HG03457 (cell line): ENCODE measurements around the gene FKBP3.
A peak's percentile ranks its signal among the peaks of the same experiment; 100 is the strongest.
"Not testable (repeated sequence)": the region's sequence is repeated elsewhere in the genome, so short reads cannot be mapped to it uniquely, and the experiment has no call there.

Source experiments
- ATAC-seq: cut with Tn5 transposase; IDR thresholded peaks from one replicate; pipeline ENCODE4 v1.9.1; 2021; ENCODE audit warnings: moderate number of reproducible peaks; ENCODE audit not compliant: unreplicated experiment

Gene FKBP3

GRCh38 chr14:45134051-45134958, at the start of gene FKBP3:
FKBP3 (minus strand) TSS chr14:45134481; CDS start chr14:45134456, 25 bp downstream.
- peak; percentile 86 for ATAC-seq

GRCh38 chr14:45181806-45182205, 47.5 kb upstream of the FKBP3 start:
- no peak for ATAC-seq

- ATAC-seq, result no peak
These were observed 47.0 kb upstream of the FKBP3 start for GRCh38 chr14:45181329-45181728.

- no peak for ATAC-seq
These were observed 42.8 kb upstream of the FKBP3 start for GRCh38 chr14:45177076-45177475.

- ATAC-seq, result no peak
These were observed 35.6 kb upstream of the FKBP3 start for GRCh38 chr14:45169906-45170305.

GRCh38 chr14:45156067-45156466, 21.8 kb upstream of the FKBP3 start:
- ATAC-seq, result peak; percentile 76

GRCh38 chr14:45150386-45150890, 16.2 kb upstream of the FKBP3 start:
- ATAC-seq, result no peak

GRCh38 chr14:45149602-45150001, 15.3 kb upstream of the FKBP3 start:
- ATAC-seq, result no peak

- no peak for ATAC-seq
These were observed 10.9 kb upstream of the FKBP3 start for GRCh38 chr14:45145214-45145613.

- ATAC-seq, result no peak
These were observed 10.4 kb upstream of the FKBP3 start for GRCh38 chr14:45144658-45145057.

- ATAC-seq, result not testable (repeated sequence)
These were observed 7.8 kb upstream of the FKBP3 start for GRCh38 chr14:45142083-45142482.

- ATAC-seq, result no peak
These were observed 6.4 kb upstream of the FKBP3 start for GRCh38 chr14:45140661-45141187.

GRCh38 chr14:45136399-45136798, 2.1 kb upstream of the FKBP3 start:
- no peak for ATAC-seq

- ATAC-seq, result peak; percentile 42
These were observed 1.5 kb upstream of the FKBP3 start, which contains the start of gene FANCM for GRCh38 chr14:45135659-45136395. FANCM (plus strand) TSS chr14:45135930; CDS start chr14:45136032, 102 bp downstream.

- ATAC-seq, result no peak
These were observed 875 bp upstream of the FKBP3 start for GRCh38 chr14:45135156-45135555.

- ATAC-seq, result no peak
These were observed 614 bp downstream of the FKBP3 start for GRCh38 chr14:45133683-45134050.

- no peak for ATAC-seq
These were observed 5.2 kb downstream of the FKBP3 start for GRCh38 chr14:45128963-45129629.

- no peak for ATAC-seq
These were observed 8.5 kb downstream of the FKBP3 start for GRCh38 chr14:45125754-45126153.

GRCh38 chr14:45123271-45123670, 11.0 kb downstream of the FKBP3 start:
- no peak for ATAC-seq

GRCh38 chr14:45120096-45120495, 14.2 kb downstream of the FKBP3 start:
- no peak for ATAC-seq

GRCh38 chr14:45118594-45118993, 15.7 kb downstream of the FKBP3 start:
- no peak for ATAC-seq
